ENCODE measurements around the gene OSBPL10.
"Not testable (repeated sequence)": the region's sequence is repeated elsewhere in the genome, so short reads cannot be mapped to it uniquely, and the experiment has no call there.

The OSBPL10 gene

DNA sequence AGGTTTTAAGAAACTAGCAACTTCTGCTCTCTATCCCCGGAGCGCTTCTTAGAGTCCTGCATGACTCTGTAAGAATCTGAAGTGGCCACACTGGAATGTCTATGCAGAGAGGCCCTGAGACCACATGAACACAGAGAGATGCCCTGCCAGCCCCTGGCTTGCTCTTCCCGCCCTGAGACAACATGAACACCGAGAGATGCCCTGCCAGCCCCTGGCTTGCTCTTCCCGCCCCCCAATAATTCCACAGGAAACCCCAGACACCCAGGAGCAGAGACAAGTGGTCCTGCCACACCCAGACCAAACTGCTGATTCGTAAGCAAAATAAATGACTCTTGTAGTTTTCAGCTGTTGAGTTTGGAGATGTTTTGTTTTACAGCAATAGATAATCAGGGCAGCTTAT lies 166.1 kb downstream of the OSBPL10 start:
- DNase-seq (ENCODE audit: low read depth), result no peak

DNA sequence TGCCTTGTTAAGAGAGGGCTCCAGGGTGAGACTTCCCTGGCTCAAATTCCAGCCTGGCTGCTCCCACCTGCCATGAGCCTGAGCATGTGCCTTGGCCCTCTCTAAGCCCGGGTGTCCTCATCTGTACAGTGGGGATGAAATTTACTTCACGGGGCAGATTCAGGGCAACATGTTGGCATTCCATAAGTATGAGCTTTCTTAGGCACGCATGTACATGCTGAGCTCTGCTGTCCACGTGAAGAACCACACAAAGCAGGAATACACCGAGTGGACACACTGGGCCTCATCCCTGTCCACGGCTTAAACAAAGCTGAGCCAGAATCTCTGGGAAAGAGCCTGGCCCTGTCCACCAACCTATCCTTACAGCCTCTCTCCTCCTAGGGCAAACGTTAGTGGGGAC lies 167.4 kb downstream of the OSBPL10 start:
- no peak for DNase-seq (ENCODE audit: low read depth)

DNA sequence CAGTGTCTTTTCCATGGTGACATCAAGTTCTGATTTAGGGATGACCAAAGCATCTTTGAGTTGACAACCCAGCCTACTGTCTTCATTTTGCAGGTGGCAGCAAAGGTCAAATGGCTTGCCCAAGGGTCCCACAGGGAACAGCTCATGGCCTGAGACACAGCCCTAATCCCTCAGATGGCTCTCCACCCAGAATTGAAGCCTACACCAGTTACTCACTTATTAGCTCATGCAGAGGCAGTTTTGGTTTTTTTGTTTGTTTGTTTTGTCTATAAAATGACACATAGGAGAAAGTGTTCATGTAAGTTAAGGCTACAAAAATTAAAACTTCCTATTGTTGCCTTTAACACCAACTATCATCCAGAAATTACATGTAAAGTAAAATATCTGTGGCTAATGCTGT lies 167.9 kb downstream of the OSBPL10 start:
- no peak for DNase-seq (ENCODE audit: low read depth)

- no peak for DNase-seq (ENCODE audit: low read depth)
Observed at GRCh38 chr3:31810991-31811433, 170.1 kb downstream of the OSBPL10 start.

GRCh38 chr3:31808143-31808720 lies 172.8 kb downstream of the OSBPL10 start:
- DNase-seq (ENCODE audit: low read depth), result no peak

DNA sequence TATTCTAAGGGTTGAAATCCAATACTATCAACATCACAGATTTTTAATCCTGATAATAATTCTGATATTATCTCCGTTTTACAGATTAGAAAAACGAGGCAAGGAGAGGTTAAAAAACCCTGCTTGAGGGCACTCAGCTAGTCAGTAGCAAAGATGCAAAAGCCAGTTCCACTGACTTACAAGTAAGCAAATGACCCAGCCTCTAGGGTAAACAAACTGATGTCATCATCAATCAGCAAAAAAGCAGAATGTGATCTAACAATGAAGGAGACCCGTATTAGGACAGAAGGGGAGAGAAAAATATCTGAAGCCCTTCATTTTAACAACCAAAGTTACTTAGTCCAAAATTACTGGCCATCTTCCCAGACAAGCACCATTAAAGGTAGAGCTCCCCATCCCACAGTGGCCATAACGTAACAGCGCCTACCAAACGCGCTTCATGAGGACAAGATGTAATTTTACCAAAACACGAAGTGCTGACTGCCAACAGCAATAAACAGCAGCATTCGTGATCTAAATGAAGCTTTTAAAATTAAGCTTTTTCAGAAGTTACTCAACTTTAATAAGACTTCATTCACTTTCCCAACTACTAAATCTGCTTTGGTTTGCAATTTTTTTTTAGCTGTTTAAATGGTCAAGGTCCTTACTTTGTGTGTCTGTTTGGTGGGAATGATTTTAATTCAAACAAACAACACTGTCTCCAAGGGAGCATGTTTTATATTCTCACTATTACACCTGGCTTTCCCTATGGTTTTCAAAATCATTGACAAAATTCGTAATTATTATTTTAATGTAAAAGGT lies 176.6 kb downstream of the OSBPL10 start:
- DNase-seq (ENCODE audit: low read depth), result no peak

- no peak for DNase-seq (ENCODE audit: low read depth)
Observed at GRCh38 chr3:31802981-31803740, 177.9 kb downstream of the OSBPL10 start.

- no peak for DNase-seq (ENCODE audit: low read depth)
Observed at GRCh38 chr3:31800436-31800835, 180.6 kb downstream of the OSBPL10 start.

DNA sequence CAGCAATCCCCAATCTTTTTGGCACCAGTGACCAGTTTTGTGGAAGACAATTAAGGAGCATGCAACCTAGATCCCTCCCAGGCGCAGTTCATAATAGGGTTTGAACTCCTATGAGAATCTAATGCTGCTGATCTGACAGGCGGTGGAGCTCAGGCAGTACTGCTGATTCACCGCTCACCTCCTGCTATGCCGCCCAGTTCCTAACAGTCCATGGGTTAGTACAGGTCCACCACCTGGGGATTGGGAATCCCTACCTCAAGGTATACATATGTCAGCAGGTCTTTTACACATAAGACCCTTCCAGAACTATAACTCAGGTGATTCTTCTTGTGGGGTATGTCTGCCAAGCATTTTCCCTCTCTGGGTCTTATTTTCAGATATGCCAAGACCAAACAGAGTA lies 182.2 kb downstream of the OSBPL10 start:
- DNase-seq (ENCODE audit: low read depth), result no peak

- DNase-seq (ENCODE audit: low read depth), result no peak
Observed at GRCh38 chr3:31793821-31794220, 187.2 kb downstream of the OSBPL10 start.

DNA sequence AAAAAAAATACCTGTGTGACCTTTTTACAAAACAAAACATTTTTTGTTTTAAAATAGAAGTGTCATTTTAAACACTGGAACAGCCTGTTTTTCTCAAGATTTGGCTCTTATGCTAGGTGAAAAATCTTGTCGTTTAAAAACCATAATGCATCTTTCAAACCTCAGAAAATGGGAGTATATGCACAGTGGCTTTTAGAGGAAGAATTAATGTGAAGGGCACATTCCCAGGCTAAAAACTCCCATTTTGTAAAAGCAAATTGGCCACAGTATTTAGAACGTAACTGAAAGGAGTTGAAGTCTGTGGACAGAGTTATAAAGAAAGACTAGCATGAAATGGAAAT lies 190.0 kb downstream of the OSBPL10 start:
- no peak for DNase-seq (ENCODE audit: low read depth)

DNA sequence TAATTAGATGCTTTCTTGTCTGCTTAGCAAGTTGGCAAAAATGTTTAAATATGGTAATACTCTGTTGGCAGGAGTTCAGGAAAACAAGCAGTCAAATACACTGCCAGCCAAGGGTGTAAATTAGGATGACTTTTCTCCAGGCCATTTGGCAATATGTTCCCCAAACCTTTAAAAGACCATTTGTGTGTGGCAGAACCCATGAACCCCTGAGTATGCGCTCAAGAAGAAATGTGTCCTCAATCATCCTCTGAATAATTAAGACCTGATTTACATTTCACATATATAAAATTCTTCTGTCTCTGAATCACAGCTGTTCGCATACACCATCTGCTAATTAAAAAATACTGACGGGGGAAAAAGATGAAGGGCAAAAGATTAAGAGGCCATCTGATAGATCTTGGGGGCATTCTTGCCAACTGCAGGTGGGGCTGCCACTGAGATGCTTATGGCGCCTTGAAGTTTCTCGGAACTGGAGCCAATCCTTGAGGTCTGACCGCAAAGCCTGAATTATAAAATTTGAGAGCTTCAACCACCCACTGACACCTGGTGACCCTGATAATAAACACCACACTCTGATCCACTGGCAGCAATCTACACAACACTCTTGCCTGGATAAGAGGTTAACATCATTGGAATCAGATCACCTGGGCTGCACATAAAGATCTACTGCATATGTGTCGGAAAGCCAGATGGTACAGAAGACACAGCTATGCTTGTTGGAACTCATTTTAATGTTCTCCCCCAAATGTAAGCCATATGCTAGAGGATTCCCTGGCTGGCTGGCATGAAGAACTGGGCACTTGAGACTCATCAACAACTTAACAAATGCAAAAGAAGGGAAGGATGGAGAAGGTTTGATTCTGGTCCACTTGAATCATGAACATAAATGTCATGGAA lies 190.6 kb downstream of the OSBPL10 start:
- DNase-seq (ENCODE audit: low read depth), result no peak

- DNase-seq (ENCODE audit: low read depth), result no peak
Observed at GRCh38 chr3:31789429-31789828, 191.6 kb downstream of the OSBPL10 start.

- DNase-seq (ENCODE audit: low read depth), result no peak
Observed at GRCh38 chr3:31785734-31786133, 195.3 kb downstream of the OSBPL10 start.

GRCh38 chr3:31785286-31785685 lies 195.8 kb downstream of the OSBPL10 start:
- no peak for DNase-seq (ENCODE audit: low read depth)

- not testable (repeated sequence) for DNase-seq (ENCODE audit: low read depth)
Observed at GRCh38 chr3:31783851-31784250, 197.2 kb downstream of the OSBPL10 start.

DNA sequence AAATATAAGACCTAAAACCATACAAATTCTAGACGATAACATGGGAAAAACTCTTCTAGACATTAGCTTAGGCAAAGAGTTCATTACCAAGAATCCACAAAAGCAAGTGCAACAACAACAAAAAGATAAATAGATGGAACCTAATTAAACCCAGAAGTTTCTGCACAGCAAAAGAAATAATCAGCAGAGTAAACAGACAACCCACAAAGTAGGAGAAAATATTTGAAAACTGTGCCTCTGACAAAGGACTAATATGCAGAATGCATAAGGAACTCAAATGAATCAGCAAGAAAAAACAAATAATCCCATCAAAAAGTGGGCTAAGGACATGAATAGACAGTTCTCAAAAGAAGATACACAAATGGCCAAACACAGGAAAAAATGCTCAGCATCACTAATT lies 198.8 kb downstream of the OSBPL10 start:
- DNase-seq (ENCODE audit: low read depth), result not testable (repeated sequence)

GRCh38 chr3:31779514-31779913 lies 201.5 kb downstream of the OSBPL10 start:
- DNase-seq (ENCODE audit: low read depth), result no peak

DNA sequence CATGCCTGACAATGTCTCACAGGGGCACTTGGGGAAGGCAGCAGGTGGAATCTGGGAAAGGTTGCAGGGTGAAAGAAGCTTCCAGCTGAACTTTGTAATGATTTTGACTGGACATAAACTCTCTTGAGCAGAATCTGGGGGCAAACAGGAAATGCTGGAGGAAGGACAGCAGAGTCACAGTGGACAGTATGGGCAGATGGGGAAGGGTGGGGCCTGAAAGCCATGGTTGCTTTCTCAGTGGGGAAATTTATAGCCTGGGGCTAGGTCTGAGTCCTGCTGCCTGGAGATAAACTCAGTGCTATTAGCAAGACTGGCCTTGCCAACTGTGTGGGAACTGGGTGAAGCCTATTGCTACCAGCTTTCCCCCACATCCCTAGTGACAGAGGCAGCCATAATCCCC lies 203.2 kb downstream of the OSBPL10 start:
- DNase-seq (ENCODE audit: low read depth), result no peak

- DNase-seq (ENCODE audit: low read depth), result no peak
Observed at GRCh38 chr3:31777092-31777491, 204.0 kb downstream of the OSBPL10 start.

DNA sequence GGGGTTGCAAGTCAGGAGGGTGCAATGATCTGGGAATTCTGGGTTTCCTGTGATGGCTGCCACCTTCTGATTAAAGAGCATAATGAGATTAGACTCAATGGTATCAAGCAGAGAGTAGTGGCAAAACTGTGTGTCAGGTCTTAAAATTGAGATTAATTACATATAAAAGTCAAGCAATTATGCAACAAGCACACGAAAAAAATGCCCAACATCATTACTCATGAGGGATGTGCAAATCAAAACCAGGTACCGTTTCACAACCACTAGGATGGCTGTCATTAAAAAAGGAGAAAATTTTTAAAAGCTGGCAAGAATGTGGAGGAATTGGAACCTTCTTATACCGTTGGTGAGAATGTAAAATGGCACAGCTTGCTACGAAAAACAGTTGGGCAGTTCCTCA lies 205.0 kb downstream of the OSBPL10 start:
- no peak for DNase-seq (ENCODE audit: low read depth)

- DNase-seq (ENCODE audit: low read depth), result no peak
Observed at GRCh38 chr3:31775383-31775782, 205.7 kb downstream of the OSBPL10 start.
